Astrocyte (in vitro differentiated cells and primary cell): ENCODE data around the gene AIFM2. TPM values are rescaled to one million over a fixed set of nuclear protein-coding genes. Genes with fewer than 3 reads are reported as not detected.

Source experiments
- DNase-seq: peaks from one replicate; pipeline ENCODE4 v3.0.0-alpha.2; 2010; ENCODE audit warnings: low read depth
- FAIRE-seq: peaks from 2 replicates; lab custom pipeline; 2011; peaks lifted over from hg19 to GRCh38; lab: Jason Lieb, UNC
- H2AFZ ChIP-seq: 2 replicates; pipeline ENCODE4 v1.6.0; 2012; ENCODE audit warnings: low read depth, low read length, inconsistent platforms
- H3K27ac ChIP-seq: 2 replicates; pipeline ENCODE4 v1.5.1; 2011; ENCODE audit warnings: low read depth, low read length, inconsistent platforms
- H3K27me3 ChIP-seq: 2 replicates; pipeline ENCODE4 v1.6.0; 2011; ENCODE audit warnings: low read length, inconsistent platforms; ENCODE audit not compliant: insufficient read depth
- H3K36me3 ChIP-seq: 2 replicates; pipeline ENCODE4 v1.5.1; 2011; ENCODE audit warnings: low read length, inconsistent platforms; ENCODE audit not compliant: insufficient read depth
- H3K4me1 ChIP-seq: 2 replicates; pipeline ENCODE4 v1.5.1; 2011; ENCODE audit warnings: low read length, inconsistent platforms; ENCODE audit not compliant: insufficient read depth
- H3K4me2 ChIP-seq: 2 replicates; pipeline ENCODE4 v1.6.0; 2012; ENCODE audit warnings: low read length, inconsistent platforms
- H3K4me3 ChIP-seq: 2 replicates; pipeline ENCODE4 v1.5.1; 2011; ENCODE audit warnings: low read depth, mild to moderate bottlenecking, low read length, inconsistent platforms; ENCODE audit not compliant: insufficient read depth
- H3K79me2 ChIP-seq: 2 replicates; pipeline ENCODE4 v1.6.0; 2012; ENCODE audit warnings: mild to moderate bottlenecking, low read length, inconsistent platforms; ENCODE audit not compliant: insufficient read depth
- H3K9ac ChIP-seq: 2 replicates; pipeline ENCODE4 v1.6.0; 2012; ENCODE audit warnings: mild to moderate bottlenecking, low read length, inconsistent platforms
- H3K9me3 ChIP-seq: 2 replicates; pipeline ENCODE4 v1.5.1; 2012; ENCODE audit warnings: low read depth, mild to moderate bottlenecking, low read length, inconsistent platforms; ENCODE audit not compliant: insufficient read depth
- H4K20me1 ChIP-seq: 2 replicates; pipeline ENCODE4 v1.6.0; 2012; ENCODE audit warnings: low read length, inconsistent platforms; ENCODE audit not compliant: insufficient read depth
- H3K27ac Mint-ChIP-seq: one replicate; pipeline ENCODE4 v1.8.0; 2021; ENCODE audit warnings: mild to moderate bottlenecking, mixed read lengths; ENCODE audit not compliant: unreplicated experiment
- H3K27me3 Mint-ChIP-seq: one replicate; pipeline ENCODE4 v1.8.0; 2021; ENCODE audit warnings: low read depth, mixed read lengths; ENCODE audit not compliant: unreplicated experiment
- H3K36me3 Mint-ChIP-seq: one replicate; pipeline ENCODE4 v1.8.0; 2021; ENCODE audit warnings: low read depth, mixed read lengths; ENCODE audit not compliant: unreplicated experiment
- H3K4me1 Mint-ChIP-seq: one replicate; pipeline ENCODE4 v1.8.0; 2021; ENCODE audit warnings: low read depth, mixed read lengths; ENCODE audit not compliant: unreplicated experiment
- H3K4me3 Mint-ChIP-seq: one replicate; pipeline ENCODE4 v1.8.0; 2021; ENCODE audit warnings: mild to moderate bottlenecking, moderate library complexity, mixed read lengths; ENCODE audit not compliant: unreplicated experiment
- H3K9me3 Mint-ChIP-seq: one replicate; pipeline ENCODE4 v1.8.0; 2021; ENCODE audit warnings: mild to moderate bottlenecking, mixed read lengths; ENCODE audit not compliant: unreplicated experiment
- EZH2 ChIP-seq: IDR thresholded peaks from 2 replicates; pipeline ENCODE4 v1.6.1; 2012; ENCODE audit warnings: mild to moderate bottlenecking, low read length, inconsistent platforms; ENCODE audit not compliant: insufficient read depth
- total RNA-seq: library from RNA; stranded (reverse); gene quantifications from 2 replicates; pipeline ENCODE4 v1.2.1, GENCODE V29; 2021
- TF ChIP-seq, protein P1 (sequence below): IDR thresholded peaks from 2 replicates; pipeline ENCODE4 v1.5.1; 2011; ENCODE audit warnings: low read depth, mild to moderate bottlenecking, inconsistent platforms, low read length, moderate library complexity; ENCODE audit not compliant: insufficient read depth

The AIFM2 gene
- total RNA-seq, 1 donor from 2014 or later: 7.1 TPM

GRCh38 chr10:70144372-70145110, 11.9 kb upstream of the AIFM2 start:
- Mint-ChIP-seq H3K36me3 (peaks cover 6% of the 10 kb centered on the region), H3K9me3 (no peaks in the 10 kb centered on the region), H3K27ac (peak overlapping the region; percentile 78), H3K4me1 (peaks cover 5% of the 10 kb centered on the region), H3K4me3 (peak overlapping the region; percentile 76), H3K27me3 (no peaks in the 10 kb centered on the region)
- FAIRE-seq: no peak
- peak overlapping the region; percentile 85 for H3K4me2 ChIP-seq
- peaks cover 18% of the 10 kb centered on the region for H3K4me1 ChIP-seq
- peaks cover 3% of the 10 kb centered on the region for H3K36me3 ChIP-seq
- no peaks in the 10 kb centered on the region for H3K9me3 ChIP-seq
- H3K79me2 ChIP-seq: peaks cover 37% of the 10 kb centered on the region
- no peak overlapping the region for H3K4me3 ChIP-seq
- no peak overlapping the region for H3K27ac ChIP-seq
- TF ChIP-seq EZH2: no peak
- H2AFZ ChIP-seq: no peak overlapping the region
- no peaks in the 10 kb centered on the region for H3K27me3 ChIP-seq
- H4K20me1 ChIP-seq: peaks cover 56% of the 10 kb centered on the region
- H3K9ac ChIP-seq: no peak overlapping the region
- DNase-seq: no peak

DNA sequence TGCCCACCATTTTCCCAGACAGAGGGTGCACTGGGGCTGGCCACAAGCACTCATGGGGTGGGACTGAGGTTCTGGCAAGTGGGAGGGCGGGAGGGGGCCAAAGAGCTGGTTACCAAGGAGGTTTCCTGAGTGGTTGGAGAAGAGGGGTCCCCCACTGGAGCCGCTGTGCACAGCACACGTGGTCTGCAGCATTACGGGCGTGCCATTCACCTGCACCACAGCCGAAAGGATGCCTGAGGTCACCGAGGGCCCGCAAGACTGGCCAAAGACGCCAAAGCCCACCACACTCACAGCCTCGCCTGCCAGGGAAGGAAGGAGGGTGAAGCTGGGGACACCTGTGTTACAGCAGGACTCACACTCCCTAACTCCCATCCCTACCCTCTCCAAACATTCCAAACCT, 9.9 kb upstream of the AIFM2 start:
- DNase-seq (no peak), FAIRE-seq (no peak)
- H3K4me1 Mint-ChIP-seq: peaks cover 4% of the 10 kb centered on the region
- no peaks in the 10 kb centered on the region for H3K27me3 Mint-ChIP-seq
- H3K9me3 Mint-ChIP-seq: no peaks in the 10 kb centered on the region
- peaks cover 41% of the 10 kb centered on the region for H4K20me1 ChIP-seq
- H2AFZ ChIP-seq: no peak overlapping the region
- no peak overlapping the region for H3K27ac ChIP-seq
- H3K4me1 ChIP-seq: peaks cover 18% of the 10 kb centered on the region
- peaks cover 21% of the 10 kb centered on the region for H3K79me2 ChIP-seq
- H3K27ac Mint-ChIP-seq: peak overlapping the region; percentile 7
- H3K9ac ChIP-seq: no peak overlapping the region
- no peak overlapping the region for H3K4me3 Mint-ChIP-seq
- peaks cover 3% of the 10 kb centered on the region for H3K36me3 ChIP-seq
- TF ChIP-seq, protein P1, sequence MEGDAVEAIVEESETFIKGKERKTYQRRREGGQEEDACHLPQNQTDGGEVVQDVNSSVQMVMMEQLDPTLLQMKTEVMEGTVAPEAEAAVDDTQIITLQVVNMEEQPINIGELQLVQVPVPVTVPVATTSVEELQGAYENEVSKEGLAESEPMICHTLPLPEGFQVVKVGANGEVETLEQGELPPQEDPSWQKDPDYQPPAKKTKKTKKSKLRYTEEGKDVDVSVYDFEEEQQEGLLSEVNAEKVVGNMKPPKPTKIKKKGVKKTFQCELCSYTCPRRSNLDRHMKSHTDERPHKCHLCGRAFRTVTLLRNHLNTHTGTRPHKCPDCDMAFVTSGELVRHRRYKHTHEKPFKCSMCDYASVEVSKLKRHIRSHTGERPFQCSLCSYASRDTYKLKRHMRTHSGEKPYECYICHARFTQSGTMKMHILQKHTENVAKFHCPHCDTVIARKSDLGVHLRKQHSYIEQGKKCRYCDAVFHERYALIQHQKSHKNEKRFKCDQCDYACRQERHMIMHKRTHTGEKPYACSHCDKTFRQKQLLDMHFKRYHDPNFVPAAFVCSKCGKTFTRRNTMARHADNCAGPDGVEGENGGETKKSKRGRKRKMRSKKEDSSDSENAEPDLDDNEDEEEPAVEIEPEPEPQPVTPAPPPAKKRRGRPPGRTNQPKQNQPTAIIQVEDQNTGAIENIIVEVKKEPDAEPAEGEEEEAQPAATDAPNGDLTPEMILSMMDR: no peak
- TF ChIP-seq EZH2: no peak
- no peaks in the 10 kb centered on the region for H3K27me3 ChIP-seq
- peaks cover 8% of the 10 kb centered on the region for H3K36me3 Mint-ChIP-seq
- H3K9me3 ChIP-seq: no peaks in the 10 kb centered on the region
- no peak overlapping the region for H3K4me2 ChIP-seq
- H3K4me3 ChIP-seq: no peak overlapping the region

- no peaks in the 10 kb centered on the region for H3K27me3 ChIP-seq
- DNase-seq: no peak
- no peaks in the 10 kb centered on the region for H3K9me3 ChIP-seq
- Mint-ChIP-seq H3K4me1 (no peaks in the 10 kb centered on the region), H3K27ac (no peak overlapping the region), H3K9me3 (no peaks in the 10 kb centered on the region), H3K4me3 (no peak overlapping the region), H3K27me3 (no peaks in the 10 kb centered on the region), H3K36me3 (peaks cover 12% of the 10 kb centered on the region)
- no peak overlapping the region for H3K4me3 ChIP-seq
- H3K4me2 ChIP-seq: no peak overlapping the region
- peaks cover 3% of the 10 kb centered on the region for H3K36me3 ChIP-seq
- H3K9ac ChIP-seq: no peak overlapping the region
- TF ChIP-seq, protein P1: no peak
- TF ChIP-seq EZH2: no peak
- H3K27ac ChIP-seq: no peak overlapping the region
- H3K4me1 ChIP-seq: peaks cover 7% of the 10 kb centered on the region
- peaks cover 31% of the 10 kb centered on the region for H4K20me1 ChIP-seq
- FAIRE-seq: no peak
- no peak overlapping the region for H2AFZ ChIP-seq
- peaks cover 21% of the 10 kb centered on the region for H3K79me2 ChIP-seq
Observed at GRCh38 chr10:70140297-70140696, 7.7 kb upstream of the AIFM2 start.
